Frontal cortex (tissue), 4 donors: ENCODE data around the gene PVR. TPM values are rescaled to one million over a fixed set of nuclear protein-coding genes. Genes with fewer than 3 reads are reported as not detected.

Experiments
- DNase-seq, 2 donors: peaks; one replicate each; pipeline ENCODE4 v3.0.0; 2012; ENCODE audit warnings: low spot score in 2 of 2
- FAIRE-seq: peaks from 2 replicates; lab custom pipeline; 2012; peaks lifted over from hg19 to GRCh38; lab: Jason Lieb, UNC
- total RNA-seq: library from RNA; depleted of rRNA; stranded (reverse); fragments of >200 nt; gene quantifications from one replicate; pipeline ENCODE4 v1.2.3, GENCODE V29; 2014
- donor health status: control.
- donor health status: control.
- donor health status: control.

PVR gene
- total RNA-seq, 1 donor from 2014 or later, result 23.2 TPM

DNA sequence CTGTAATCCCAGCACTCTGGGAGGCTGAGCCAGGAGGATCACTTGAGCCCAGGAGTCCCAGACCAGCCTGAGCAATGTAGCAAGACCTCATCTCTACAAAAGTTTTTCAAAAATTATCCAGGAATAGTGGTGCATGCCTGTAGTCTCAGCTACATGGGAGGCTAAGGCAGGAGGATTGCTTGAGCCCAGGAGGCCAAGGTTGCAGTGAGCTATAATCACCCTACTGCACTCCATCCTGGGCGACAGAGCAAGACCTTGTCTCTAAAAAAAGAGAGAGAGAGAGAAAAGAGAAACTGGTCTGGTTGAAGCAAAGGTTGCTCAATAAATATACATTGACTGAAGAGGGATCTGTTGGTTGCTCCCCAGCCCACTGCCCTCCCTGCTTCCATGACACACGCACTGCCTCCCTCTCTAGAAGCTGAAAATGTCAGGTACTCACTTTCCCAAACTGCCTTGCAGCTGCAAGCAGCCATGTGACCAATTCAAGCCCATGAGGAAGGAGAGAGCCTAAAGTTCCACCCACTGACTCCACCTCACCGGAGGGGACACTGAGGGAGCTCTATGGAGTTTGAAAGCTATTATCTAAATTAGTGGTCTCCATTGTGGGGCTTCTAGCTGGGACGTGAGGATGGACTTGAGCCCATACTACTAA, 69.3 kb downstream of the PVR start:
- FAIRE-seq (no peak), DNase-seq (no peak)

Other genes with a start within 250 kb of the PVR start
- gene ZNF285, start 242.3 kb upstream of the PVR start, total RNA-seq, result 30.2 TPM
- 30.6 TPM for gene ZNF229, start 195.4 kb upstream of the PVR start, total RNA-seq
- gene ZNF180, start 143.4 kb upstream of the PVR start, total RNA-seq, result 19.2 TPM
- gene CEACAM20, start 114.2 kb upstream of the PVR start, total RNA-seq, result not detected
- not detected for gene IGSF23, start 30.3 kb upstream of the PVR start, total RNA-seq
- 0.82 TPM for gene CEACAM19, start 27.6 kb downstream of the PVR start, total RNA-seq
- not detected for gene CEACAM16, start 55.2 kb downstream of the PVR start, total RNA-seq
- 0.41 TPM for gene BCL3, start 104.8 kb downstream of the PVR start, total RNA-seq
- not detected for gene CBLC, start 134.0 kb downstream of the PVR start, total RNA-seq
- gene BCAM, start 165.2 kb downstream of the PVR start, total RNA-seq, result 5.7 TPM
- gene NECTIN2, start 202.4 kb downstream of the PVR start, total RNA-seq, result 26.1 TPM
- gene TOMM40, start 247.3 kb downstream of the PVR start, total RNA-seq, result 30.6 TPM